Measurements from ENCODE around the gene ST6GALNAC1.

ST6GALNAC1 gene

GRCh38 chr17:76599694-76600460 lies 43.7 kb downstream of the ST6GALNAC1 start:
- TF ChIP-seq GATA1 (IDR thresholded peaks at IDR 0.05; ENCODE audit: low read depth, low read length) (no peak), POLR2A (IDR thresholded peaks at IDR 0.05; ENCODE audit: low read length) (no peak)
- DNase-seq: no peak

- DNase-seq: no peak
- TF ChIP-seq GATA1 (IDR thresholded peaks at IDR 0.05; ENCODE audit: low read depth, low read length) (no peak), POLR2A (IDR thresholded peaks at IDR 0.05; ENCODE audit: low read length) (no peak)
These were observed 45.5 kb downstream of the ST6GALNAC1 start for GRCh38 chr17:76598004-76598439.

DNA sequence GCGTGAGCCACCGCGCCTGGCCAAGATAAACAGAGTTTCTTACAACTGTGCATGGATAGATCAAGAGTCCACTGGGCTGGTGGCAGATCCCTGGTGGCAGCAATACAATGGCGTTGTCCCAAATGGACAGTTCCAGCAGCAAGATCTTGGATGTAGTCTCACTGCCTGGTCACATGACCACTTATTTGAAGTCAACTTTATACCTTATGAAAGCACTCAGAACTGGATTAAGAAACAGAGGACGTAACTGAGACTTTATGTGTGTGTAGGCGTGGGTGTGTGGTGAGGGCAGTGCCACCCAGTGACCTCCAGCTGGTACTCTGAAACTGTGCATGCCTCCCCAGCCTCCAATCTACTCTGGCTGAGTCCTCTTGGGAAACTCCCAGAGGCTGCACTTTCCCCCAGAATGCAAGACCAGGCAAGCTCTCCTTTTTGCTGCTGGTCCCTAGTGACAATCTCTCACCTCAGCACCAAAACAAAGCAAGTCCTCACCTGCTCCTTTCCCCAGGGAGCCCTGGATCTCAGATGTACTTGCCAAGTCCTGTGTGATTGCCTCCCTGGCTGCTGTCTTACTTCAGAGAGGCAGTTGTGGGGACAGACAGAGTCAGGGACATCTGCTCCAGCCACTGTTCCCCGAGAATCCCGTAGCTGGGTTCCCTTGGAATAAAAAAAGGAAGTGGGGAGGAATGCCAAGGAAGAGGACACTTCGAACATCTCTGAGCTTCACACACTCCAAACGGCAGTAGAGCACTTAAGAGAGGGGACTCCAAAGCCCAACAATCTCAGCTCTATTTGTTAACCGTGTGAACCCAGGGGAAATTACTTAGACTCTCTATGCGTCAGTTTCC lies 46.2 kb downstream of the ST6GALNAC1 start:
- TF ChIP-seq GATA1 (IDR thresholded peaks at IDR 0.05; ENCODE audit: low read depth, low read length) (no peak), POLR2A (IDR thresholded peaks at IDR 0.05; ENCODE audit: low read length) (no peak)
- no peak for DNase-seq

DNA sequence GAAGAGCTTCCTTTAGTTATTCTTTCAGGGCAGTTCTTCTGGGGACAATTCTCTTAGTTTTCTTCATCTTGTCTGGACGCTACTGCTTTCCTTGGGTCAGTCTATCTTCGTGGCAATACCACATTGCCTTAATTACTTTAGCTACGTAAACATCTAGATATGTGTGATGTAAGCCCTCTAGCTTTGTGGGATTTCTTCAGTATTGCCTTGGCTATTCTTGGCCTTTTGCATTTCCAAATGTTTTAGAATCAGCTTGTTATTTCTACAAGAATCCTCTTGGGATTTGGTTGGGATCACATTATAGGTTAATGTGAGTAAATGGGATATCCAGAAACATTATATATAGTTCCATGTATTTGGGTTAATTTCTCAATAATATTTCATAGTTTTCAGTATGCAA lies 48.9 kb downstream of the ST6GALNAC1 start:
- no peak for DNase-seq
- no peak for TF ChIP-seq POLR2A (IDR thresholded peaks at IDR 0.05; ENCODE audit: low read length)
- no peak for TF ChIP-seq GATA1 (IDR thresholded peaks at IDR 0.05; ENCODE audit: low read depth, low read length)

- no peak for TF ChIP-seq GATA1 (IDR thresholded peaks at IDR 0.05; ENCODE audit: low read depth, low read length)
- no peak for TF ChIP-seq POLR2A (IDR thresholded peaks at IDR 0.05; ENCODE audit: low read length)
- no peak for DNase-seq
These were observed 49.6 kb downstream of the ST6GALNAC1 start for GRCh38 chr17:76593959-76594358.

- DNase-seq: no peak
- no peak for TF ChIP-seq GATA1 (IDR thresholded peaks at IDR 0.05; ENCODE audit: low read depth, low read length)
These were observed 50.2 kb downstream of the ST6GALNAC1 start for GRCh38 chr17:76593384-76593826.

GRCh38 chr17:76588182-76588581 lies 55.4 kb downstream of the ST6GALNAC1 start:
- TF ChIP-seq GATA1 (IDR thresholded peaks at IDR 0.05; ENCODE audit: low read depth, low read length) (no peak), POLR2A (IDR thresholded peaks at IDR 0.05; ENCODE audit: low read length) (no peak)
- no peak for DNase-seq

GRCh38 chr17:76586741-76587487 lies 56.6 kb downstream of the ST6GALNAC1 start:
- TF ChIP-seq GATA1 (IDR thresholded peaks at IDR 0.05; ENCODE audit: low read depth, low read length) (no peak), POLR2A (IDR thresholded peaks at IDR 0.05; ENCODE audit: low read length) (no peak)
- DNase-seq: no peak

GRCh38 chr17:76585649-76586593 lies 57.6 kb downstream of the ST6GALNAC1 start, which contains the start of gene ST6GALNAC2:
ST6GALNAC2 (minus strand) TSS chr17:76585860; CDS start chr17:76585808, 52 bp downstream.
- DNase-seq: peak; percentile 69 to 71
- TF ChIP-seq POLR2A (IDR thresholded peaks at IDR 0.05; ENCODE audit: low read length) (no peak), GATA1 (IDR thresholded peaks at IDR 0.05; ENCODE audit: low read depth, low read length) (no peak)

DNA sequence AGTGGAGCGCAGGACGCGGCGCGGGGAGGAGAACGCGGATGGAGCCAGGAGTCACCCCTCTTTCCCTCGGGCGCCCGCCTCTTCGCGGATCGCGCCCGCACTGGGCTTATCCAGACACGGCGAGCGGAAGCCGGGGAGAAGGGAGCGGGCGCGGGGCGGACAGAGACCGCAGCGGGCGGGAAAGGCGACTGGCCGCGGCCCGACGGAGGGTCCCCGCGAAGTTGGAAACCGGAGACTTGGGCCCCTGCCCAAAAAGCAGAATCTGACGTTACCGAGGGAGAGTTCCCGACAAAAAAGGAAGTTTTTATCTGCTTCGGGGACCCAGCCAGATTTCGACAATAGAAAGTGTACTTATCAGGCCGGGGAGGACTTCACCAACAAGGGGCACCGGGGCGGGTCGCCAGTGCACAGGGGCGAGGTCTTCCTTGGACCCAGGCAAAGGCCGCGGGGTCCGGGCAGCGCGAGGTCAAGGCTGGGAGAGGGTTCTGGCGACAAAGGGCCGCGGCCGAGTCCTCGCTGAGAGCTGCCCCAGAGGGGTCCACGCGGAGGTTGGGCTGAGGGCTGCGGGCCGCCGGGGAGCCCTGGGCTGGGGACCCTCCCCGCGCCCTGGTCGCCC lies 58.4 kb downstream of the ST6GALNAC1 start:
- TF ChIP-seq POLR2A (IDR thresholded peaks at IDR 0.05; ENCODE audit: low read length): no peak
- TF ChIP-seq GATA1 (IDR thresholded peaks at IDR 0.05; ENCODE audit: low read depth, low read length): no peak
- no peak for DNase-seq

DNA sequence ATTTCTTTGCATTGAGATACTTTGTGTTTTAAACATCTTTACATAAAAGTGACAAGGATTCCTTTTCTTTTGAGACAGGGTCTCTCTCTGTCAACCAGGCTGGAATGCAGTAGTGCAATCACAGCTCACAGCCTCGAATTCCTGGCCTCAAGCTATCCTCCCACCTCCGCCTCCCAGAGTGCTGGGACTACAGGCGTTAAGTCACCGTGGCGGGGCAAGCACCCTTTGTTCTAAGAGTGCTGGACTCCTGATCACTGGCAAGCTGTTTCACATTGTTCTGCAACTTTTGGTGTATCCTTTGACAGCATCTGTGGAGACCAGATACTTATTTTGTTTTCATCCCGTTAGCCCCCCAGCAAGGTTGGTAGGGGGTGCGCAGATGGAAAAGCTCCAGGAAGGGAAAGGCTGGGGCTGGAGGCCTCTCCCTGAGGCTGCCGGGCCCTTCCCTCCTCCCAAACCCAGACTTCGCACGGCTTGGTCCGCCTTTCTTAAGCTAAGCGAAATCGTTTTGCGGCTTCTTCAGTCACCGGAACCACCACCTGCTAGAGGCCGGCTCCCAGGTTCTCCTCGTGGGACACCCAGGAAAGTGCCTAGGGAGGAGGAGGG lies 59.0 kb downstream of the ST6GALNAC1 start:
- TF ChIP-seq POLR2A (IDR thresholded peaks at IDR 0.05; ENCODE audit: low read length): no peak
- TF ChIP-seq GATA1 (IDR thresholded peaks at IDR 0.05; ENCODE audit: low read depth, low read length): no peak
- no peak for DNase-seq

GRCh38 chr17:76582660-76583059 lies 60.9 kb downstream of the ST6GALNAC1 start:
- no peak for DNase-seq
- TF ChIP-seq POLR2A (IDR thresholded peaks at IDR 0.05; ENCODE audit: low read length) (no peak), GATA1 (IDR thresholded peaks at IDR 0.05; ENCODE audit: low read depth, low read length) (no peak)
